ENCODE results near the gene KDM5B.
"Not testable (repeated sequence)": the region's sequence is repeated elsewhere in the genome, so short reads cannot be mapped to it uniquely, and the experiment has no call there.

KDM5B gene

GRCh38 chr1:202812176-202813026, 4.2 kb upstream of the KDM5B start:
- no peak for DNase-seq

- no peak for DNase-seq
Observed at GRCh38 chr1:202811296-202812175, 3.3 kb upstream of the KDM5B start.

- DNase-seq: peak; percentile 70
Observed at GRCh38 chr1:202810615-202811295, 2.5 kb upstream of the KDM5B start, which contains the start of gene PCAT6. Gene PCAT6, plus strand, starts transcription at chr1:202810954.

- no peak for DNase-seq
Observed at GRCh38 chr1:202810193-202810614, 2.0 kb upstream of the KDM5B start.

GRCh38 chr1:202809597-202810159, 1.5 kb upstream of the KDM5B start:
- no peak for DNase-seq

GRCh38 chr1:202807451-202807925, 733 bp downstream of the KDM5B start:
- DNase-seq: no peak

GRCh38 chr1:202806845-202807450, 1.3 kb downstream of the KDM5B start:
- DNase-seq: peak; percentile 59

GRCh38 chr1:202805886-202806844, 2.1 kb downstream of the KDM5B start:
- DNase-seq: peak; percentile 71

- DNase-seq: no peak
Observed at GRCh38 chr1:202804126-202804525, 4.1 kb downstream of the KDM5B start.

- no peak for DNase-seq
Observed at GRCh38 chr1:202802998-202803932, 5.0 kb downstream of the KDM5B start.

GRCh38 chr1:202802034-202802433, 6.2 kb downstream of the KDM5B start:
- DNase-seq: no peak

GRCh38 chr1:202801175-202801574, 7.0 kb downstream of the KDM5B start:
- DNase-seq: no peak

- DNase-seq: no peak
Observed at GRCh38 chr1:202800742-202801141, 7.5 kb downstream of the KDM5B start.

- DNase-seq: no peak
Observed at GRCh38 chr1:202798792-202799331, 9.4 kb downstream of the KDM5B start.

GRCh38 chr1:202798260-202798659, 10.0 kb downstream of the KDM5B start:
- no peak for DNase-seq

GRCh38 chr1:202796670-202797069, 11.6 kb downstream of the KDM5B start:
- DNase-seq: no peak

- DNase-seq: not testable (repeated sequence)
Observed at GRCh38 chr1:202794931-202795330, 13.3 kb downstream of the KDM5B start.

- DNase-seq: no peak
Observed at GRCh38 chr1:202794051-202794740, 14.0 kb downstream of the KDM5B start.

Measured in KG1 (cell line).